Glutamatergic neuron (in vitro differentiated cells): ENCODE measurements around the gene OR10A2. TPM values are rescaled to one million over a fixed set of nuclear protein-coding genes. Genes with fewer than 3 reads are reported as not detected.

ENCODE experiments used
- DNase-seq: peaks from one replicate; pipeline ENCODE4 v3.0.0; 2022
- H3K27ac Mint-ChIP-seq: one replicate; pipeline ENCODE4 v1.8.0; 2020; ENCODE audit warnings: mild to moderate bottlenecking, mixed read lengths, inconsistent platforms; ENCODE audit not compliant: unreplicated experiment
- H3K27me3 Mint-ChIP-seq: one replicate; pipeline ENCODE4 v1.8.0; 2020; ENCODE audit warnings: mild to moderate bottlenecking, moderate library complexity, mixed read lengths, inconsistent platforms; ENCODE audit not compliant: unreplicated experiment
- H3K36me3 Mint-ChIP-seq: one replicate; pipeline ENCODE4 v1.8.0; 2020; ENCODE audit warnings: mild to moderate bottlenecking, mixed read lengths, inconsistent platforms; ENCODE audit not compliant: unreplicated experiment
- H3K4me1 Mint-ChIP-seq: one replicate; pipeline ENCODE4 v1.8.0; 2020; ENCODE audit warnings: mild to moderate bottlenecking, low read depth, mixed read lengths, inconsistent platforms; ENCODE audit not compliant: unreplicated experiment
- H3K4me3 Mint-ChIP-seq: one replicate; pipeline ENCODE4 v1.8.0; 2020; ENCODE audit warnings: mild to moderate bottlenecking, mixed read lengths, inconsistent platforms; ENCODE audit not compliant: unreplicated experiment
- H3K9me3 Mint-ChIP-seq: one replicate; pipeline ENCODE4 v1.8.0; 2020; ENCODE audit warnings: mild to moderate bottlenecking, moderate library complexity, mixed read lengths, inconsistent platforms; ENCODE audit not compliant: unreplicated experiment
- CTCF ChIP-seq: fragments of 200-600 bp; sonication (generic); IDR thresholded peaks from one replicate; pipeline ENCODE4 v1.5.0; 2021; ENCODE audit not compliant: partially characterized antibody, unreplicated experiment
- total RNA-seq: library from RNA; stranded (reverse); fragmentation: NEBNext Ultra II Directional; extraction: Animal tissue kit (Norgen Biotek cat#: 25700); gene quantifications from one replicate; pipeline ENCODE4 v1.2.1, GENCODE V29; 2021; ENCODE audit not compliant: unreplicated experiment

OR10A2 gene
- total RNA-seq, 1 donor from 2014 or later: not detected

- H3K36me3 Mint-ChIP-seq: peaks cover under 1% of the 10 kb centered on the region
- no peak for TF ChIP-seq CTCF
- H3K4me1 Mint-ChIP-seq: no peaks in the 10 kb centered on the region
- no peaks in the 10 kb centered on the region for H3K9me3 Mint-ChIP-seq
- H3K27me3 Mint-ChIP-seq: no peaks in the 10 kb centered on the region
- no peak overlapping the region for H3K27ac Mint-ChIP-seq
- DNase-seq: no peak
- no peak overlapping the region for H3K4me3 Mint-ChIP-seq
These were observed 37.6 kb upstream of the OR10A2 start for GRCh38 chr11:6825231-6825744.

GRCh38 chr11:6828103-6828502 is 34.8 kb upstream of the OR10A2 start:
- Mint-ChIP-seq H3K27me3 (no peaks in the 10 kb centered on the region), H3K27ac (no peak overlapping the region), H3K4me1 (no peaks in the 10 kb centered on the region), H3K4me3 (no peak overlapping the region), H3K9me3 (no peaks in the 10 kb centered on the region), H3K36me3 (no peaks in the 10 kb centered on the region)
- DNase-seq: no peak
- no peak for TF ChIP-seq CTCF

- Mint-ChIP-seq H3K36me3 (no peaks in the 10 kb centered on the region), H3K27ac (no peak overlapping the region), H3K4me1 (no peaks in the 10 kb centered on the region), H3K27me3 (no peaks in the 10 kb centered on the region), H3K9me3 (no peaks in the 10 kb centered on the region), H3K4me3 (no peak overlapping the region)
- no peak for DNase-seq
- no peak for TF ChIP-seq CTCF
These were observed 29.5 kb upstream of the OR10A2 start for GRCh38 chr11:6833356-6833755.

- no peak overlapping the region for H3K27ac Mint-ChIP-seq
- DNase-seq: no peak
- H3K27me3 Mint-ChIP-seq: no peaks in the 10 kb centered on the region
- TF ChIP-seq CTCF: no peak
- no peaks in the 10 kb centered on the region for H3K36me3 Mint-ChIP-seq
- no peaks in the 10 kb centered on the region for H3K9me3 Mint-ChIP-seq
- no peak overlapping the region for H3K4me3 Mint-ChIP-seq
- no peaks in the 10 kb centered on the region for H3K4me1 Mint-ChIP-seq
These were observed 28.8 kb upstream of the OR10A2 start for GRCh38 chr11:6834021-6834420.

- no peak overlapping the region for H3K27ac Mint-ChIP-seq
- H3K27me3 Mint-ChIP-seq: no peaks in the 10 kb centered on the region
- DNase-seq: no peak
- H3K9me3 Mint-ChIP-seq: peaks cover 1% of the 10 kb centered on the region
- no peaks in the 10 kb centered on the region for H3K4me1 Mint-ChIP-seq
- H3K4me3 Mint-ChIP-seq: no peak overlapping the region
- no peaks in the 10 kb centered on the region for H3K36me3 Mint-ChIP-seq
- no peak for TF ChIP-seq CTCF
These were observed 21.2 kb upstream of the OR10A2 start for GRCh38 chr11:6841694-6842093.
